ENCODE data around the gene NAA15.
"Not testable (repeated sequence)": the region's sequence is repeated elsewhere in the genome, so short reads cannot be mapped to it uniquely, and the experiment has no call there.

NAA15 gene

DNA sequence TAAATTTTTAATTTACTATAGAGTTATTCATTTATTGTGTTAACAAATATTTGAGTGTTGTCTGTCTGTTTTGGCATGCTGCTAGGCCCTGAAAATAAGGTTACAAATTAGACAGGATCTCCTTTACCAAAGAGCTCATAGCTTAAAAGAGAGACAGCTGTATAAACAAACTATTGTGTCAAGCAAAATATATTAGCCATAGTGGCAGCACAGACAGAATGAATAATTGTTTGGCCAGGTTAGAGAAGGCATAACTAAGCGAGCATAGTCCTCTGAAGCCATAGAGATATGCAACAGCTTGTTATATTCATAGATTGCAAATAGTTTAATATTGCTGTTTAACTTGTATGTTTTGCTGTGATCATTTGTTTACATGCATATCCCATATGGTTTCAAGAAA lies 67.7 kb downstream of the NAA15 start:
- DNase-seq: no peak

DNA sequence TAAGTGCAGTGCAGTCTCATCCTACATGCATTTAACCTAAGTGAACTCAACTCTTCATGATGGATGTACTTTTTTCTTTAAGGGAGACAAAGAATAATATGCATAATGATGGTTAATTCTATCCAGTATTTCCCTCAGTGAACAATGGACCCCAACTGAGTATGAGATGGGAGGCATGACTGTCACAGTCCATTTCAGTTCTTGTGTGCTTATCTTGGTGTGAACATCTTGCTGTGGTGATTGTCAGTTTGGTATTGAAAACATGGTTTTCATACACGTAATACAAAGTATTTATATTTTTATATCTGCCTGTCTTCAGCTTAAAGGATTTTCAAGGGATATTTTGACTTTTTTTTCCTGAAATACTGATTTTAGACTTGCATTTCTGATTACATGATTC lies 72.9 kb downstream of the NAA15 start:
- no peak for DNase-seq

DNA sequence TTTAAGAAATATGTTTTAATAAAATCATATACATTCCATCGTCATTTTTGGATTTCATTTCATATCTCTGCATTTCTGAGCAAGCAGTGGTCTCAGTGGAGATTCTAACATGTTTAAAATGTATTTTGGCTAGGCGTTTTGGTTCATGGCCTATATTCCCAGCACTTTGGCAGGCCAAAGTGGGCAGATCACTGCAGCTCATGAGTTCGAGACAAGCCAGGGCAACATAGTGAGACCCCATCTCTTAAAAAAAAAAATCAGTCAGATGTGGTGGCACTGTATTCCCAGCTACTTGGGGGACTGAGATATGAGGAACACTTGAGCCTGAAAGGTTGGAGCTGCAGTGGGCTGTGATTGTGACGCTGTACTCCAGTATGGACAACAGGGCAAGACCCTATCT lies 85.1 kb downstream of the NAA15 start:
- no peak for DNase-seq

DNA sequence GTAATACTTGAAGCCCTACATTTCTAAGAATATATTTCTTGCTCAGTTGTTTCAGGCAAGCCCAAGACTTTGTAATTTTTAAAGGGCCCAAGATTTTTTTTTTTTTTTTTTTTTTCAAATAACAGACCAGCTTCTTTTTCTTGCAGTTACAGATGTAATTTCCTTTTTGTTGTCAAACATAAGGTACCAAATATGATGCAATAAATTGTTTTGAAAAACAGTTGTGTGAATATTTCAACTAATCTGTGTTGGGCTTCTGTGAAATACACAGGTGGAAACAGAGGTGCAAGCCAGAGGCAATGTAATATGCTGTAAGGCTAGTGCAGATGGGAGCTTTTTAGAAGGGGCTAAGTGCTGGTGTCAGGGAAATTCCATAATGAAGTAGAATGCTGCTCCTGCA lies 87.8 kb downstream of the NAA15 start:
- DNase-seq: no peak

DNA sequence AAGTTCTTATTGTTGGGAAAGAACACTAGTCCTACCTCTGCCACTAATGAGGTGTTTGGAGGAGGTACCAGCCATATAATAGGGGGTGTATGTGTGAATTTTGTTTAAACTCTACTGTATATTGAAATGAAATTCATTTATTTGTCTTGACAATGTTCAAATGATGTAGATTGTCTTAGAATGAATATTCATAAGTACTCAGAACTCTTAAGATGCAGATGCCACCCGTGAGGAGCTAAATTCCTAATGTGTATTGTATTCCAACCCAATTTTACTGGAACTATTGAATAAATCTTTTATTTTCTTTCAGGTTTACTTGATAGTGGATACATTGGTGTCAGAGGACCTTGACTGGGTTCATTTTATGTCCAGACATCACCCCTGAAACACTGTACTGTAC lies 88.7 kb downstream of the NAA15 start:
- DNase-seq: no peak

DNA sequence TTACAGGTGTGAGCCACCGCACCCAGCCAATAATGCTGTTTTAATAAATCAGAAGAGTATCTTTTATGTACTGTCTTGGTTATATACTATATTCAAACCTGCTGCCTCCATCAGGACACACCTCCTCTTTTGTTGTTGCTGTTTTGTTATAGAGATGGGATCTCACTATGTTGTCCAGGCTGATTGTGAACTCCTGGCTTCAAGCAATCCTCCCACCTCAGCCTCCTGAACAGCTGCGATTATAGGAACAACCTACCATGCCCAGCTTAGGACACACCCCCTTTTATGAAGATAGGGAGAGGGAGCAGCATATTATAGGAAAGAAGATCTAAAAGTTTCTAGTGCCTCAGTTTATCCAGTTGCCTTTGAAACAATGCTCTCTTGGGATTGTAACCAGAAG lies 90.4 kb downstream of the NAA15 start:
- DNase-seq: no peak

DNA sequence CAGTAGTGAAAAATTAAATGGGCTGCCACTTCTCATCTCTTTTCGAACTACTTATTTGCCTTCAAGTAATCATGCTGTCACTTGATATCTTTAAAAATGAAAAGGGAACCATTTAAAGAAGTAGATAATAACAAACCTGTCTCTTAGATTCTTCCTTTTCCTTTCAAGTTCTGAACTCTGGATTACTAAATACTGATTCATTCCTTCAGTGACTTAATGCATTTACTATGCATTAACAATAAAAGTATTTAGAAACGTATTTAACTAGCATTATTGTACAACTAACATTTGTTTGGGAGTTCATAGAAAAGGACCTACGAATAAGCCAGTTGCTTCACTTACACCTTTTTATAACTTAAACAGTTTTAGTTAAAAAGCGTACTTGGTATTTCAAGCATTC lies 91.5 kb downstream of the NAA15 start:
- no peak for DNase-seq

DNA sequence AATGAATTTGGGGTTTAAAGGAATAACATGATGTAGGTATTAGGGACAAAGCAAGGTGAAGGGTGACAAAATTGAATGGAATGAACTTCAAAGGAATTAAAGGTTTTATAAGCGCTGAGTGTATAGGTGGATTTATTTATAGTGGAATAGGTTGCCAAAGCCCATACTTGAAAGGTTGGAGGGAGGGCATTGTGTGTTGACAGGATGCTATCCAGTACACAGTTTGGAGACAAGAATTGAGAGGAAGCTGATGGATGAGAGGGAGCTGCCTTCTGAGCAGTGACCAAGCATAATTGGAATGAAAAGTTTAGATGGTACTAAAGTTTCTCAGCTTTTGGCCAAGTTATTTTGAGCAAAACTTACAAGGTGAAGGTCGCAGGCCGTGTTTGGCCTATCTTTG lies 100.1 kb downstream of the NAA15 start:
- no peak for DNase-seq

DNA sequence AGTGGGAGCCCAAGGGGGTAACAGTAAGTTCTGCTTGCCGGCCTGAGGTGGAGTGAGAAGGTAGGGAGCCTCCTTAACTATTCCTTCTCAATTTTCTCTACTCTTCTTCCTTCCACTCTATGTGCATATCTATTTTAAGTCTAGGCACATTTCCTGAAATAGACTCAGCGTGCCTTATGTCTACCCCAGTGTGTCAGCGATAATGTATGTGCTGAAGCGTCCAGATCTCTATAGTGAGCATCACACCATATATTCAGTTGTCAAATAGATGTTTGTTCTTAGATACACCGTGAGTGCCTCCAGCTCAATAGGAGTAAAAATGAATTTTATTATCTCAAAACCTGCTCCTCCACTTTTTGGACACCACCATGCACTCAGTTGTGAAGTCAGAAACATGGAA lies 101.1 kb downstream of the NAA15 start:
- DNase-seq: no peak

DNA sequence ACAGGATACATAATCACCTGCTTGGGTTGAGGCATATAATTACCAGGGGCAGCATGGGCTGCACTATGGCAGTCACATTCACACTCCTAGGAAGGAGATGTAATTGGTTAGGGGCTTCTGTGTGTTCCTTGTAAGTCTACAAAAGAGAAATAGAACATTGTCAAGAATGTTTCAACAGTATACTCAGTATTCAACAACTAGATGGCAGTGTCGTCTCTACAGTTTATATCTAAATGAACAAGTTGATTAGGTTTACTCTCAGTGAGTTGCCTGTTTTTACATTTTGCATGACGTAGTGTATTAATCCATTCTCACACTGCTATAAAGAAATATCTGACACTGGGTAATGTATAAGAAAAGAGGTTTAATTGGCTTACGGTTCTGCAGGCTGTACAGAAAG lies 102.2 kb downstream of the NAA15 start:
- DNase-seq: no peak

DNA sequence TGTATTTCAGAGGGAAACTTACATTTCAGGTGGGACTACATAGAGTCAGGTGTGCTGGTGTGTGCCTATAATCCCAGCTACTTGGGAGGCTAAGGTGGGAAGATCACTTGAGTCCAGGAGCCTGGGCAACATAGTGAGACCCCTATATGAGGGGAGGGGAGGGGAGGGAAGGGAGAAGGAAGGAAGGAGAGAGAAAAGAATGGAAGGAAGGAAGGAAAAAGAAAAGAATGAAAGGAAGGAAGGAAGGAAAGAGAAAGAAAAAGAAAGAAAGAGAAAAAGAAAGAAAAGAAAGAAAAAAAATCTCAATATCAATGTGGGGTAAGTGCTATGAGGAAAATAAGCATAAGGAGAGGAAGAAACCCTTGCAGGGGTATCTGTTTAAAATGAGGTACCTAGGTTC lies 109.0 kb downstream of the NAA15 start:
- DNase-seq: no peak

DNA sequence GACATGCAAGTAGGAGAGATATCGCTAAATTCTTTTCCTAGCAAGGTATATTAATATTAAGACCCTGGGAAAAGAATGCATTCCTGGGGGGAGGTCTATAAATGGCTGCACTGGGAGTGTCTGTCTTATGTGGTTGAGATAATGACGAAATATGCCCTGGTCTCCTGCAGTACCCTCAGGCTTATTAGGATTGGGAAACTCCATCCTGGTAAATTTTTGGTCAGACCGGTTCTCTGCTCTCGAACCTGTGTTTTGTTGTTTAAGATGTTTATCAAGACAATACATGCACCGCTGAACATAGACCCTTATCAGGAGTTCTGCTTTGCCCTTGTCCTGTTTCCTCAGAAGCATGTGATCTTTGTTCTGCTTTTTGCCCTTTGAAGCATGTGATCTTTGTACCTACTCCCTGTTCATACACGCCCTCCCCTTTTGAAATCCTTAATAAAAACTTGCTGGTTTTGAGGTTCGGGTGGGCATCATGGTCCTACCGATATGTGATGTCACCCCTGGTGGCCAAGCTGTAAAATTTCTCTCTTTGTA lies 113.4 kb downstream of the NAA15 start:
- not testable (repeated sequence) for DNase-seq

DNA sequence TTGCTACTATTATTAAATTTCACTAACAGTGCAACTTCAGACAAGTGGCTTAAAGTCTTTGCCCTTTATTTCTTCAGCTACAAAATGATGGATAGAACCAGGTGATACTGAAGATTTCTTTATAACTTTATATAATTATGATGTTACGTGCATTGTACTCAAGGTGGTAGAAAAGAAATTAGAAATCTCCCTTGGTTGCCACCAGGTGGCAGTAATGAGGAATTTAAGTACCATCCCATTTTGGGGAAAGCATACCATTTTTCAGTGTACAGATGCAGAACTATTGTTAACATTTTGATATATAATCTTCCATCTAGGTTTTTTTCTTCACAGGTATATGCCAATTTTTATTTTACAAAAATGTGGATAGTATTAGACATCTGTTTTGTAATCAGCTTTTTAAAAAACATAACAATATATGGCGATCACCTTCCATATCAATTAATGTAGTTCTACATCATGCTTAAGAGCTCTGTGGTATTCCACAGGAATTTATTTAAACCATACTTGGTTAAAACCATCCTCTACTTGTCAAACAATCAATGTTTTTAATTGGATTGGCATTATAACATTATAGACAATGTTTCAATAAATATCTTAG lies 114.9 kb downstream of the NAA15 start:
- DNase-seq: peak; percentile 51

DNA sequence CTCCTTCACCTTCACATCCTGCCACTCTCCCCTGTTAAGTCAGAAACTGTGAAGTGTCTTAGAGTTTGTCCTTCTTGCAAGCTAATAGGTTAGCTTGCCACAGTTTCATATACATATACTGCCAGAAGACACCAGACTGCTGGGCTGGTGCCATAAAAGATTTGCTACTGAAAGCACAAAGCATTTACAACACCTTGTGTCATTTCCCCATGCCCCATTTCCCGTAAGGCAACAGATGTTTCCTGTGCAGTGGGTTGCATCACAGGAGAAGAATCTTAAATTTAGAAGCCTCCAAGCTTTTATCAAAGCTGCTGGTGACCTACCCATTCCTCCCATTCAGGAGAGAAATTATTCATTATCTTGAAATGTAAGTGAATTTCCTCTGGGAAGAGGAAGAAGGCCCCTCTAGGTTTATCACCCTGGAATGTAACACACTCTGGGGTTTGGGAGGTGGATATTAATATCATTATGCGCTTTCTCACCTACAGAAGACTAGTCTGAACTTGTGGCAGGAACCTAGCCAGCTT lies 118.1 kb downstream of the NAA15 start:
- DNase-seq: peak; percentile 52

DNA sequence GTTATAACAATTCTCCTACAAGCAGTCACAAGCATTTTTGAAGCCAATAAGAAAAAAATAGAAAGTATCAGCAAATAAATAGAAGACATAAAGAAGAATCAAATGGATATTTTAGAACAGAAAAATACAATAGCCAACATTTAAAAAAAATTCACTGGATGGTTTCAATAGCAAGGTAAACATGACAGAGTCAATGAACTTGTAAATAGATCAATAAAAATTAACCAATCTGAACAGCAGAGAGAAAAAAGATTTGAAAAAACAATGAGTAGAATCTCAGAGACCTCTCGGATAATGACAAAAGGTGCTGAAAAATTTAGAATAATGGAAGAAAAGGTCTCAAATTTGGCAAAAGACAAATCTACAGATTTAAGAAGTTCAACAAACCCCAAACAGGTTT lies 119.3 kb downstream of the NAA15 start:
- no peak for DNase-seq

DNA sequence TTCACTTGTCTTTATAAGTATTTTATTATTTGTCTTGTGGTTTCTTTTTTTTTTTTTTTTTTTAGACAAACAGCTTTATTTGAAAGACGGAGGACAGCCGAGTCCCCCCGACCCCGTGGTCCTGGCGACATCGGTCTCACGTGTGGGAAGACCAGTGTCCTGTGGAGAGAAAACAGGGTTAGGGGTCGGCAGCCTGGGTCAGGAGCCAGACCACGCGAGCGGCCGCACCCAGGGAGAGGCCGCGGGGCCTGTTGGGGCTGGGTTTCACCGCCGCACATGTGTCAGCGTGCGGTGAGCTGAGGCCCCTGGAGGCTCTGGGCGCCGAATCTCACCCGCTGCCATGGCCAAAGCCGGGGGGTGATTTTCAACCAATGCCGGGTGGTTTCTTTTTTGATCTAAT lies 134.8 kb downstream of the NAA15 start:
- no peak for DNase-seq

DNA sequence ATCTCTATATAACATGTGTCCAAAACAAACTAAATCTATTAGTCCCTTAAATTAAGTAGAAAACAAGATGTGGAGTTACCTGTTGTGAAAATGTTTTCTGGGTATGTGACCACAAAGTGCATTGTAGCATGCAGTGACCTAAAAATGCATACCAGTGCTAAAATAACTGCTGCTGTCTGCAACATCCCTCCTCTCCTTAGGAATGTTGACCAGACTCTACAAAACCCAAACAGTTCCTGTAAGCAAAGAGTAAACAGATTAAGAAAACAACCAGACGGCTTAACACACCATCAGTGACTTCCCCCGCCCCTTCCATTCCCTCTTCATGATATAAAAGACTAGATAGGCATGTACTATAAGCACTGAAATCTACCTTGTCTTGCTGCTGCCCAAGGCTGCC lies 136.8 kb downstream of the NAA15 start:
- DNase-seq: no peak

DNA sequence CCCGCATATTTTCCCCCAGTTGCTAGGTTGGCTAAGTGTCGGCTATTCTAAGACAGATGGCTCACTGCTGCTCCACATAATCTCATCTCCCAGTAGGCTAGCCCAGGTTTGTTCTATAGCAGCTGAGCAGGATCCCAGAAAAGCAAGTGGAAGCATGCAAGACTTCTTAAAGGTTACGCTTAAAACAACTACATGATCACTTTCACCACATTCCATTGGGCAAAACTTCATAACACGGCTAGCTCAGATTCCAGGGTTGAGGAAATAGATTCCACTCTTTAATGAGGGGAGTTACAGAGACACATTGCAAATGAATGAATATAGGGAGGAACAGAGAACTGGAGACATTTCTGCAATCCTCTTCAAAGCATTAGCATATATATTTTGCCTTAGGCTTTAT lies 139.7 kb downstream of the NAA15 start:
- no peak for DNase-seq

DNA sequence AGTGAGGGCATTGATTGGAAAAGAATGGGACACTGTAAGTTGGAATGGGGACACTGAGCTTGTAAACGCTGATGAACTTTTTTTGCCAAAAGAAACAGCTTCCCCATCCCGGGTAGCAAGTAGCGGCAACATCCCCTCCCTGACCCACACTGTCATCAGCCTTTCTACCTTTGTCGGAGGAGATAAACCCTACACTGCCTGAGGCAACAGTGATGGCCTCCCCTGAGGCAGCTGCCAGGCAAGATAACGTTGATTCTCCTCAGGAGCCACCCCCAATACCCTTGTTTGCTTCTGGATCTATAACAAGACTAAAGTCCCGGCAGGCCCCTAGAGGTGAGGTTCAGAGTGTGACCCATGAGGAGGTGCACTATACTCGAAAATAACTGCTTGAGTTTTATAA lies 142.4 kb downstream of the NAA15 start:
- no peak for DNase-seq

DNA sequence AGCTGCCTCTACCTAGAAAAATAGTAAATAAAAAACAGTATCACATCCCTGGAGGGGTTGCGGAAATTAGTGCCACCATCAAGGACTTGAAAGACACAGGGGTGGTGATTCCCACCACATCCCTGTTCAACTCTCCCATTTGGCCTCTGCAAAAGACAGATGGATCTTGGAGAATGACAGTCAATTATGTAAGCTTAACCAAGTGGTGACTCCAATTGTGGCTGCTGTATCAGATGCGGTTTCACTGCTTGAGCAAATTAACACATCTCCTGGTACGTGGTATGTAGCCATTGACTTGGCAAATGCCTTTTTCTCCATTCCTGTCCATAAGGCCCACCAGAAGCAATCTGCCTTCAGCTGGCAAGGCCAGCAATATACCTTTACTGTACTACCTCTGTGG lies 143.6 kb downstream of the NAA15 start:
- DNase-seq: not testable (repeated sequence)

DNA sequence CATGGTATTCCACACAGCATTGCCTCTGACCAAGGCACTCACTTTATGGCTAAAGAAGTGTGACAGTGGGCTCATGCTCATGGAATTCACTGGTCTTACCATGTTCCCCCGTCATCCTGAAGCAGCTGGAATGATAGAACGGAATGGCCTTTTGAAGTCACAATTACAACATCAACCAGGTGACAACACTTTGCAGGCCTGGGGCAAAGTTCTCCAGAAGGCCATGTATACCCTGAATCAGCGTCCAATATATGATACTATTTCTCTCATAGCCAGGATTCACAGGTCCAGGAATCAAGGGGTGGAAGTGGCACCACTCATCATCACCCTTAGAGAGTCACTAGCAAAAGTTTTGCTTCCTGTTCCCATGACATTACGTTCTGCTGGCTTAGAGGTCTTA lies 145.8 kb downstream of the NAA15 start:
- DNase-seq: not testable (repeated sequence)

DNA sequence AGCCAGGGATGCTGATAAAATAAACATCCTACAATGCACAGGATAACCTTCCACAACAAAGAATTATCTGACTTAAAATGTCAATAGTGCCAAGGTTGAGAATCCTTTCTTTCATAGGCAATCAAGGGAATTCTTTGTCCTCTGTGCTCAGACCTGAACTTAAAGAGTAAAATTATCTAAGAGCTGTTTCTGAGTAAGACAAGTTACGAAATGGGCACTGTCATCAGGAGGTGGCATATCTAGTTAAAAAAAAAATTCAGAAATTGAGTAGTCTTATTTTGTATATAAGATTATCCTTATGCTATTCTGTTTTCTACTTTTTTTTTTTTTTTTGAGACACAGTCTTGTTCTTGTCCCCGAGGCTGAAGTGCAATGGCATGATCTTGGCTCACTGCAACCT lies 149.3 kb downstream of the NAA15 start:
- DNase-seq: no peak

DNA sequence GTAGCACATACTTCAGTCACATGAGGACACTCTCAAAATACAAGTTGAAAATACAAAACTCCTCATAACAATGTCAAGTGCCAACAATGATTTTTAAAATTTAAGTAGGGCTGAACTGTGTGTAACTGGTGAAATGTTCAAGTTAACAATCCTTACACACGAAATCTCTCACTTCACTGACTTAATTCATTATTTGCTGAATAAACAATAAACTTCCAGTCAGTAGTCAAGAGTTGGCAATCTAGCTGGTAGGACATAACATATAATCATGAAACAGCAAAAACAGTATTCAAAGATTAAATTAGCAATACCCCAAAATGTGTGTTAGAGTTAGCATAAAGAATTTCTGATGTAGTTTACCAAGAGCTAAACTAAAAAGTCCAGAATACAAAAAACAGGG lies 150.7 kb downstream of the NAA15 start:
- no peak for DNase-seq

DNA sequence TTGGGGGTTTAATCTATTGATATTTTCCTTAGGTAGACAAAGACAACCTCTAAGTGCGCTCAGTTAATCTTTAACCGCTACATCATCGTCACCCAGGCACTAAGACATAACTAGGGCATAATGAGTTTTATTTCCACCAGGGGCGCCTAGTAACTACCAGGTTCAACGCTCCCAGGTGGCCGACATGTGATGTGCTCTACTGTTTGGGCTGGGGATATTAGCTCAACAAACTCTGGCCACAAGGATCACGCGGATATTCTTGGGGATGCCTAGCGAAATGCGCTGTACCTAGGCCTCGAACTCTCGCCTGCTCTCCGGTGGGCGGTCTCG lies 151.7 kb downstream of the NAA15 start:
- DNase-seq: peak; percentile 81

DNA sequence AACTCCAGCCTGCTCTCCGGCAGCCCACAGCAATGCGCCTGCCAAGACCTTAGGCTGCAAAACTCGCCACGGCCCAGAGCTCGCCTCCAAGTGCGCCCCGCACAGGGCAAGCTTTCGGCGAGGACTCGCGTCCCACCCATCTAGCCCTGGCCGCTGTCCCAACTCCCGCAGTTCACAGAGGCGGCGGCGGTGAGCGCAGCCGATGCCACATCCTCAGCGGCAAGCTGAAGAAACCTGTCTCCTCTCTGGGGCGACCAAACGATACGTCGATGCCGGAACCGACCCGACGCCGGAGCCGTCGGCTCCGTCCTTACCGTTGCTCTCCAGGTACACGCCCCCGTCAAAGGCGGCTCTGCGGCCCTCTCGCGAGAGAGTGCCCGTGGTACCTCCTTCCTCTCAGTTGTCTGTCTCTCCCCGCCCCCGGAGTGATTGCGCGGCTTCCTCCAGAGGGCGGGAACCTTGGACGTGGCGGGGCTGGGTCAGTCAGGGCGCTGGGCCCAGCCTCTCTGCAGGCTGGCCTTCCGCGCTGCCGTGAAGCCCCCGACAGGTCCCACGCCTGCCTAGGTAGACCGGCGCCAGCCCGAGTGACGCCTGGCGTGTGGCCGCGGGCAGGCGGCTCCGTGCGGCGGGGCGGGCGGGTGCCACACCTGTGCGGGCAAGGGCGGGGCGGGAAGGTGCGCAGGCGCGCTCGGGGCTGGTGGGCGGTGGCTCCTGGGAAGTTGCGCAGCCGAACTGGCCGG lies 152.2 kb downstream of the NAA15 start:
- DNase-seq: peak; percentile 98
